ENCODE measurements around the gene ALKBH2.

ALKBH2 gene

GRCh38 chr12:109099431-109100020, 6.3 kb upstream of the ALKBH2 start:
- no peak for DNase-seq (ENCODE audit: extremely low read depth, low read depth)
- TF ChIP-seq CTCF (IDR thresholded peaks at IDR 0.05; ENCODE audit: low read depth, low read length): no peak

- TF ChIP-seq CTCF (IDR thresholded peaks at IDR 0.05; ENCODE audit: low read depth, low read length): no peak
- no peak for DNase-seq (ENCODE audit: extremely low read depth, low read depth)
These were observed 5.4 kb upstream of the ALKBH2 start for GRCh38 chr12:109098651-109099050.

GRCh38 chr12:109098183-109098604, 4.9 kb upstream of the ALKBH2 start:
- TF ChIP-seq CTCF (IDR thresholded peaks at IDR 0.05; ENCODE audit: low read depth, low read length): no peak
- peak; percentile 23 for DNase-seq (ENCODE audit: extremely low read depth, low read depth)

- TF ChIP-seq CTCF (IDR thresholded peaks at IDR 0.05; ENCODE audit: low read depth, low read length): no peak
- peak; percentile 86 for DNase-seq (ENCODE audit: extremely low read depth, low read depth)
These were observed 4.3 kb upstream of the ALKBH2 start, which contains the start of gene UNG for GRCh38 chr12:109097435-109098182. Gene UNG (plus strand): TSS chr12:109097597. CDS start chr12:109097680, 83 bp downstream.

GRCh38 chr12:109097140-109097434, 3.8 kb upstream of the ALKBH2 start:
- TF ChIP-seq CTCF (IDR thresholded peaks at IDR 0.05; ENCODE audit: low read depth, low read length): no peak
- DNase-seq (ENCODE audit: extremely low read depth, low read depth): no peak

GRCh38 chr12:109092497-109093021, 713 bp downstream of the ALKBH2 start:
- DNase-seq (ENCODE audit: extremely low read depth, low read depth): no peak
- no peak for TF ChIP-seq CTCF (IDR thresholded peaks at IDR 0.05; ENCODE audit: low read depth, low read length)

GRCh38 chr12:109089683-109090082, 3.6 kb downstream of the ALKBH2 start:
- no peak for DNase-seq (ENCODE audit: extremely low read depth, low read depth)
- no peak for TF ChIP-seq CTCF (IDR thresholded peaks at IDR 0.05; ENCODE audit: low read depth, low read length)

Measured in AG09319 (cell line).